Lower leg skin (tissue), 3 donors: ENCODE data around the gene TM9SF4.

Experiments
- CTCF ChIP-seq, 3 donors: fragments of 450-650 bp; IDR thresholded peaks; one replicate each; pipeline ENCODE4 v1.5.1; 2016; ENCODE audit warnings: antibody characterized with exemption in 3 of 3, mild to moderate bottlenecking in 3 of 3, moderate library complexity in 2 of 3
- POLR2A ChIP-seq, 2 donors: fragments of 450-650 bp; IDR thresholded peaks; one replicate each; pipeline ENCODE4 v1.6.1; 2016 to 2017; ENCODE audit warnings: antibody characterized with exemption in 2 of 2, mild to moderate bottlenecking in 1 of 2, moderate library complexity in 1 of 2

DNA sequence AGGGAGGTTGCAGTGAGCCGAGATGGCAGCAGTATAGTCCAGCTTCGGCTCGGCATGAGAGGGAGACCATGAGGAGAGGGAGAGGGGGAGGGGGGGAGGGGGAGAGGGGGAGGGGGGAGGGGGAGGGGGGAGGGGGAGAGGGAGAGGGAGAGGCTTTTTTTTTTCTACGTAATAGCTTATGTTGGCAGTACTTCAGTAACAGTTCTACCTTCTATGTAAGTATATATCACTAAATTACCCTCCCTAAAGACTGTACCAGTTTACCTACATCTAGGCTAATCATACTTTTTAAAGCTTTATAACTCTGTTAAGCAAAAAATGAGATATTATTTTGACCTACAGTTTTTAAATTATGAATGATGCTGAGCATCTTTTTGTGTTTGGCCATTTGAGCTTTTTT lies 13.6 kb downstream of the TM9SF4 start:
- TF ChIP-seq POLR2A (IDR thresholded peaks at IDR 0.05) (no peak), CTCF (IDR thresholded peaks at IDR 0.05) (no peak)
